ENCODE results near the gene TRIM38. TPM values are rescaled to one million over a fixed set of nuclear protein-coding genes. Genes with fewer than 3 reads are reported as not detected.
"Not testable (repeated sequence)": the region's sequence is repeated elsewhere in the genome, so short reads cannot be mapped to it uniquely, and the experiment has no call there.

TRIM38 gene
- total RNA-seq, 1 donor from 2014 or later = 4.3 TPM

DNA sequence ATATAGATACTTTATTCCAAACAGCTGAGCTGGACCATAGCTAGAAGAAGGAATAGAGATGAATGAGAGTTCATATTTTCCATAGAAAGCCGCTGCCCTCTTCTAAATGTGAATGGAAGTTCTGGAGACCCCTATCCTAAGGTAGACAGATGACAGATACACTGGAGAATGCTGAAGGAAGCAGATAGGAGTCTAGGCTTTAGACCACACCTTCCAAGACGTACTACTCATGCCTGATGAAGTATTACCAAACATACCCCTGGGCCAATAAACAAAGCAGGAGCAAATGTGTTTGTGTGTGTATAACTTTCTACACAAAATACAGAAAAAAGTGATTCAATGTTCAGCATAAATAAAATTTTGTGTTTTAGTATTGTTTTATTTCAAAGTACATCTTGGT, 23.0 kb upstream of the TRIM38 start:
- DNase-seq (ENCODE audit: low spot score) (no peak), ATAC-seq (no peak)

DNA sequence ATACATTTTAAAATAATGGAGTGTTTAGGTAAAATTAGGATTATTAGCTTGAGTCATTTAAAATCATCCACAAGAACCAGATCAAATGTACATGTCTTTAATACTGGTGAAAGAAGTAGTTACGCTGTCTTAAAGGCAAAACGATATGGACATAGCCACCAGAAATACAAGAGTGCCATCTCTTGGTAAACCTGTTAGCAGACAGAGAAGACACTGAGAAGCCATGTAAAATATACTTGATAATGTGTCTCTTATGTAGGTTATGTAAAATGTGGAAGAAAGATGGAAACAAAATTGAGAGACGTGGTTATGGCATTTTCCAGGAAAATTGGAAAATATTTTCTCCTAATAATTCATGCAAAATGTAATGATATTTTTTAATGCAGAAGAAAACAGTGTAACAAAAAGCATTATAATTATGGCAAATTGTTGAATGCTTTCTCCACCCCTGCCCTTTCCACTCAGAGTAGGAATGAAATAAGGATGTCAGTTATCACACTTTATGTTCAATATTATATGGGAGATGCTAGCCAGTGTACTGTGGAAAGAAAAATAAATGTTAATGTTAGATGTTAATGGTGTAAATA, 19.9 kb upstream of the TRIM38 start:
- DNase-seq (ENCODE audit: low spot score) (no peak), ATAC-seq (peak; percentile 96)

GRCh38 chr6:25943887-25944286, 18.7 kb upstream of the TRIM38 start:
- DNase-seq (ENCODE audit: low spot score) (no peak), ATAC-seq (no peak)

- DNase-seq (ENCODE audit: low spot score) (no peak), ATAC-seq (peak; percentile 23)
Measured at GRCh38 chr6:25944688-25945574, 17.7 kb upstream of the TRIM38 start.

DNA sequence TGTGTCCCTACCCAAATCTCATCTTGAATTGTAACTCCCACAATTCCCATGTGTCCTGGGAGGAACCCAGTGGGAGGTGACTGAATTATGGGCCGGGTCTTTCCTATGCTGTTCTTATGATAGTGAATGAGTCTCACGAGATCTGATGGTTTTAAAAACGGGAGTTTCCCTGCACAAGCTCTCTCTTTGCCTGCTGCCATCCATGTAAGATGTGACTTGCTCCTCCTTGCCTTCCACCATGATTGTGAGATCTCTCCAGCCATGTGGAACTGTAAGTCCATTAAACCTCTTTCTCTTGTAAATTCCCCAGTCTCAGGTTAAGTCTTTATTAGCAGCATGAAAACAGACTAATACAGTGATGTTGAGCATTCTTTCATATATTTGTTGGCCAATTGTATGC, 16.9 kb upstream of the TRIM38 start:
- not testable (repeated sequence) for DNase-seq (ENCODE audit: low spot score)

GRCh38 chr6:25946631-25947030, 16.0 kb upstream of the TRIM38 start:
- no peak for ATAC-seq

More for the DNA sequence above, 16.9 kb upstream of the TRIM38 start:
- ATAC-seq = not testable (repeated sequence)

GRCh38 chr6:25947492-25947891, 15.1 kb upstream of the TRIM38 start:
- DNase-seq (ENCODE audit: low spot score); ATAC-seq: not testable (repeated sequence)

More at GRCh38 chr6:25946631-25947030, 16.0 kb upstream of the TRIM38 start:
- DNase-seq (ENCODE audit: low spot score) = no peak

GRCh38 chr6:25949695-25950094, 12.9 kb upstream of the TRIM38 start:
- ATAC-seq = no peak
- no peak for DNase-seq (ENCODE audit: low spot score)

DNA sequence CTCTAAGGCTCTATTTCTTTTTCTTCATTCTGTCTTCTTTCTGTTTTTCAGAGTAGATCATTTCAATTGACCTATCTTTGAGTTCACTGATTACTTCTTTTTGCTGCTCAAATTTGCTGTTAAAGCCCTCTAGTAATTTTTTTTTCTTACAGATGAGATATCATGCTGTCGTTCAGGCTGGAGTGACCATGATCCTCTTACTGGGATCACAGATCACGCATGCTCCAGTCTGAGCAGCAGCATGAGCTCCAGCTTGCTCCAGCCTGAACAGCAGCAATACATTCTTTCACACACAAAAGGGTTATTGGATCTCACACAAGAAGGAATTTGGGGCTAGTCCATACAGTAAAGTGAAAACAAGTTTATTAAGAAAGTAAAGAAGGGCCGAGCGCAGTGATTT, 12.3 kb upstream of the TRIM38 start:
- ATAC-seq = no peak

GRCh38 chr6:25951296-25952032, 11.1 kb upstream of the TRIM38 start:
- DNase-seq (ENCODE audit: low spot score) = no peak
- no peak for ATAC-seq

More for the DNA sequence above, 12.3 kb upstream of the TRIM38 start:
- no peak for DNase-seq (ENCODE audit: low spot score)

GRCh38 chr6:25952535-25952934, 10.1 kb upstream of the TRIM38 start:
- ATAC-seq (no peak), DNase-seq (ENCODE audit: low spot score) (no peak)

DNA sequence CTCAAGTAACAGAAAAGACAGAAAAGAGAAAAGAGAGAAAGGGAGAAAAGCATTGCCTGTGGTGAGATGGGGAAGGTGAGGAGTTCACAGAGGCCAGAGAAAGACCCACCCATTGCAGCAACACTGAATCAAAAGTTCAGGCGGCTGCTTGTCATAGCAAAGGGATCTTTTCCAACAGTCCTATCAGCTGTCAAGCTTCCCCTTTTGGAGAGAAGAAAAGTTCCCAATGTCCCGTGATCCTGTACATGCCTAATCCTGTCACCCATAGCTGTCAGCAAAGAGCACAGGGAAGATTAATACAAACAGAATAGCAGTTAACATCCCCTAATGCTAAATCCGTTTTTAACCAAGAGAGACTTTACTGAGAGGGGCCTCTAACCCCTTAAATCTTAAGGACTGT, 8.9 kb upstream of the TRIM38 start:
- DNase-seq (ENCODE audit: low spot score) (no peak), ATAC-seq (no peak)

DNA sequence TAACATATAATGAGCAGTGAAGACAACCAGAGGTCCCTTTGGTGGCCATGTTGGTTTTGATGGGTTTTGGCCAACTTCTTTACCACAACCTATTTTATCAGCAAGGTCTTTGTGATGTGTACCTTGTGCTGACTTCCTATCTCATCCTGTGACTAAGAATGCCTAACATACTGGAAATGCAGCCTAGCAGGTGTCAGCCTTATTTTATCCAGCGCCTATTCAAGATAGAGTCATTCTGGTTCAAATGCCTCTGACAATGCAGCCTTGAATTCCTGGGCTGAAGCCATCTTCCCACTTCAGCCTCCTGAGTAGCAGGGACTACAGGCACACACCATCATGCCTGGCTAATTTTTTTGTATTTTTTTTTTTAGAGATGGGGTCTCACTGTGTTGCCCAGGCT, 7.8 kb upstream of the TRIM38 start:
- DNase-seq (ENCODE audit: low spot score) (no peak), ATAC-seq (no peak)

- DNase-seq (ENCODE audit: low spot score) (no peak), ATAC-seq (no peak)
Measured at GRCh38 chr6:25956226-25956625, 6.4 kb upstream of the TRIM38 start.

GRCh38 chr6:25958700-25959162, 3.9 kb upstream of the TRIM38 start:
- DNase-seq (ENCODE audit: low spot score) = no peak
- ATAC-seq = no peak

DNA sequence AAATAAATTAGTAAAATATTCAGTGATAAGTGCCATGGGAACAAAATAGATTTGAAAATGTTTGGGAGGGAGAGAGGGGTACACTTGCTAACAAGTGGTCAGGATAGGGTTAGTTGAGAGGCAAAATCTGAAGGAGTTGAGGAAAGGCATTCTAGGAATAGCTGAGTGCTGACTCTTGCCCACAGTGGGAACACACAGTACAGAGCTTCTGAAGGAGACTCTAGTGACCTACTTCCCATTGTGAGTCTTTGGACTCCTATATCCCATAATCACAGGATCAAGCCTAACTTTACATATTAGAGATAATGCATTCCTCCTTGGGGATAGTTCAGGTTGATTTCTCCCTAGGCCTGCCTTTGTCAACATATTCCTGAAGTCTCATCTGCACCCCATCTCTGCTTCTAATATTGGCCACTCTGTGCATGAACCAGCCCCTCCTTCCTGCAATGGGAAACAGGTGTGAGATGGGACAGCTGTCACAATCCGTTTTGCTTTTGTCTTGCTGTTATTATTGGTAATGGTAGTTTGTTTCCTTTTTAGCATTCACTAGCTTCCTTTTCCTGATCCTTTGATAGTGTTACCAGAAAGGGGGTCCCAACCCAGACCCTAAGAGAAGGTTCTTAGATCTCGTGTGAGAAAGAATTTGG, 2.6 kb upstream of the TRIM38 start:
- no peak for ATAC-seq

DNA sequence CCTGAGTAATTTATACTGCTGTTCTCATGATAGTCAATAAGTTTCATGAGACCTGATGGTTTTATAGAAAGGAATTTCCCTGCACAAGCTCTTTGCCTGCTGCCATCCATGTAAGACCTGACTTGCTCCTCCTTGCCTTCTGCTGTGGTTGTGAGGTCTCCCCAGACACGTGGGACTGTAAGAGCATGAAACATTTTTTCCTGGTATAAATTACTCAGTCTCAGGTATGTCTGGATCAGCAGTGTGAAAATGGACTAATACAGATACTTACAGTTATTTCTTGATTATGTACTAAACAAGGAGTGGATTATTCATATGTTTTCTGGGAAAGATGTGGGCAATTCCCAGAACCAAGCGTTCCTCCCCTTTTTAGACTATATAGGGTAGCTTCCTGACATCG, 1.9 kb upstream of the TRIM38 start:
- no peak for DNase-seq (ENCODE audit: low spot score)
- ATAC-seq = no peak

More for the DNA sequence above, 2.6 kb upstream of the TRIM38 start:
- DNase-seq (ENCODE audit: low spot score) = no peak

GRCh38 chr6:25961619-25962148, 918 bp upstream of the TRIM38 start:
- no peak for ATAC-seq
- no peak for DNase-seq (ENCODE audit: low spot score)

- DNase-seq (ENCODE audit: low spot score) (no peak), ATAC-seq (peak; percentile 28)
Measured at GRCh38 chr6:25963426-25964123, 973 bp downstream of the TRIM38 start.

- ATAC-seq = no peak
- no peak for DNase-seq (ENCODE audit: low spot score)
Measured at GRCh38 chr6:25965058-25965457, 2.5 kb downstream of the TRIM38 start.

Data from left lobe of liver (tissue), 2 donors.